Lower leg skin (tissue), 4 donors: ENCODE measurements around the gene LMBR1. TPM values are rescaled to one million over a fixed set of nuclear protein-coding genes. Genes with fewer than 3 reads are reported as not detected.
"Not testable (repeated sequence)": the region's sequence is repeated elsewhere in the genome, so short reads cannot be mapped to it uniquely, and the experiment has no call there.

ENCODE experiments used
- DNase-seq, 2 donors: peaks; one replicate each; pipeline ENCODE4 v3.0.0-alpha.2; 2019; ENCODE audit warnings: low spot score in 2 of 2
- H3K4me3 ChIP-seq: fragments of 200-600 bp; sonication (generic); 2 replicates; pipeline ENCODE4 v1.5.1; 2017; ENCODE audit warnings: mild to moderate bottlenecking, low read depth; ENCODE audit not compliant: poor library complexity, severe bottlenecking
- POLR2A ChIP-seq, 2 donors: fragments of 450-650 bp; IDR thresholded peaks; one replicate each; pipeline ENCODE4 v1.6.1; 2016 to 2017; ENCODE audit warnings: antibody characterized with exemption in 2 of 2, mild to moderate bottlenecking in 1 of 2, moderate library complexity in 1 of 2
- WGBS, 2 donors: methylation state at CpG; one replicate each; pipeline ENCODE4 v1.1.5; 2018; 5-methylcytosine and 5-hydroxymethylcytosine counted together
- intact Hi-C: fragments of 100-400 bp; cut with DNase I; formaldehyde crosslinking; loops from one replicate; pipeline ENCODE4 v1.15.0; 2023; ENCODE audit warnings: low total_unique reads
- total RNA-seq, 4 donors: library from RNA; depleted of rRNA; stranded (reverse); fragments of >200 nt; gene quantifications; one replicate each; pipeline ENCODE4 v1.1.0, GENCODE V29; 2016
- TF ChIP-seq, protein P1 (sequence below), 3 donors: fragments of 450-650 bp; IDR thresholded peaks; one replicate each; pipeline ENCODE4 v1.5.1; 2016; ENCODE audit warnings: antibody characterized with exemption in 3 of 3, mild to moderate bottlenecking in 3 of 3, moderate library complexity in 2 of 3

LMBR1 gene
- total RNA-seq, 4 donors from 2014 or later = 44.1 to 67.0 (median 55.9) TPM

DNA sequence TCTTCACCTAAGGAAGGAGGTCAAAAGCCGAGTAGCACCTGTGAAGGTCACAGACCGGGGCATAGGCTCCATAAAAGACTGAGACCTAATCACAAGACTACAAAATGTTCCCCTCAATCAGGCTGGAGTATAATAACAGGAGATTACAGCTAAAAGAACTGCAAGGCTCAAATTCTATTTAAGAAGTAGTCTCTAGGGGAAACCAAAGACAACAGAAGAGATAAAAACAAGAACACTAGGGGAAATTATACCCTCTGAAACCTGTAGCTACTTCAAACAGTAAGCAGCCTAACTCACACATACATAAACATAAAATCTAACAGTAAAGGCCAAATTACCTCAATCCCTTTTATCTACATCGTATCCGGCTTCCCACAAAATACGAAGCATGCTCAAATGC, 38.3 kb downstream of the LMBR1 start:
- TF ChIP-seq, protein P1, sequence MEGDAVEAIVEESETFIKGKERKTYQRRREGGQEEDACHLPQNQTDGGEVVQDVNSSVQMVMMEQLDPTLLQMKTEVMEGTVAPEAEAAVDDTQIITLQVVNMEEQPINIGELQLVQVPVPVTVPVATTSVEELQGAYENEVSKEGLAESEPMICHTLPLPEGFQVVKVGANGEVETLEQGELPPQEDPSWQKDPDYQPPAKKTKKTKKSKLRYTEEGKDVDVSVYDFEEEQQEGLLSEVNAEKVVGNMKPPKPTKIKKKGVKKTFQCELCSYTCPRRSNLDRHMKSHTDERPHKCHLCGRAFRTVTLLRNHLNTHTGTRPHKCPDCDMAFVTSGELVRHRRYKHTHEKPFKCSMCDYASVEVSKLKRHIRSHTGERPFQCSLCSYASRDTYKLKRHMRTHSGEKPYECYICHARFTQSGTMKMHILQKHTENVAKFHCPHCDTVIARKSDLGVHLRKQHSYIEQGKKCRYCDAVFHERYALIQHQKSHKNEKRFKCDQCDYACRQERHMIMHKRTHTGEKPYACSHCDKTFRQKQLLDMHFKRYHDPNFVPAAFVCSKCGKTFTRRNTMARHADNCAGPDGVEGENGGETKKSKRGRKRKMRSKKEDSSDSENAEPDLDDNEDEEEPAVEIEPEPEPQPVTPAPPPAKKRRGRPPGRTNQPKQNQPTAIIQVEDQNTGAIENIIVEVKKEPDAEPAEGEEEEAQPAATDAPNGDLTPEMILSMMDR (IDR thresholded peaks at IDR 0.05) = no peak
- no peak for TF ChIP-seq POLR2A (IDR thresholded peaks at IDR 0.05)
- intact Hi-C loops = no loop called here

DNA sequence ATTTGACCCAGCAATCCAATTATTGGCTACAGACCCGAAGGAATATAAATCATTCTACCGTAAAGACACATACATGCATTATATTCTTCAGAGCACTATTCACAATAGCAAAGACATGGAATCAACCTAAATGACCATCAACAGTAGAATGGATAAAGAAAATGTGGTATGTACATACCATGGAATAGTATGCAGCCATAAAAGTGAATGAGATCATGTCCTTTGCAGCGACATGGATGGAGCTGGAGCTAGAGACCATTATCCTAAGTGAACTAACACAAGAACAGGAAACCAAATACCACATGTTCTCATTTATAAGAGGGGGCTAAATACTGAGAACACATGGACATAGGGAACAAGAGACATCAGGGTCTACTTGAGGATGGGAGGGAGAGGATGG, 44.0 kb downstream of the LMBR1 start:
- intact Hi-C loops = no loop called here
- no peak overlapping the region for H3K4me3 ChIP-seq
- DNase-seq = no peak
- TF ChIP-seq, protein P1 (IDR thresholded peaks at IDR 0.05) = no peak
- no peak for TF ChIP-seq POLR2A (IDR thresholded peaks at IDR 0.05)
- 95 to 97% methylated on average over 3 of the region's 3 CpGs for WGBS, 2 donors

More for the DNA sequence above, 38.3 kb downstream of the LMBR1 start:
- WGBS, 2 donors = 97% methylated on average over 5 of the region's 5 CpGs
- no peak for DNase-seq
- H3K4me3 ChIP-seq = no peak overlapping the region

DNA sequence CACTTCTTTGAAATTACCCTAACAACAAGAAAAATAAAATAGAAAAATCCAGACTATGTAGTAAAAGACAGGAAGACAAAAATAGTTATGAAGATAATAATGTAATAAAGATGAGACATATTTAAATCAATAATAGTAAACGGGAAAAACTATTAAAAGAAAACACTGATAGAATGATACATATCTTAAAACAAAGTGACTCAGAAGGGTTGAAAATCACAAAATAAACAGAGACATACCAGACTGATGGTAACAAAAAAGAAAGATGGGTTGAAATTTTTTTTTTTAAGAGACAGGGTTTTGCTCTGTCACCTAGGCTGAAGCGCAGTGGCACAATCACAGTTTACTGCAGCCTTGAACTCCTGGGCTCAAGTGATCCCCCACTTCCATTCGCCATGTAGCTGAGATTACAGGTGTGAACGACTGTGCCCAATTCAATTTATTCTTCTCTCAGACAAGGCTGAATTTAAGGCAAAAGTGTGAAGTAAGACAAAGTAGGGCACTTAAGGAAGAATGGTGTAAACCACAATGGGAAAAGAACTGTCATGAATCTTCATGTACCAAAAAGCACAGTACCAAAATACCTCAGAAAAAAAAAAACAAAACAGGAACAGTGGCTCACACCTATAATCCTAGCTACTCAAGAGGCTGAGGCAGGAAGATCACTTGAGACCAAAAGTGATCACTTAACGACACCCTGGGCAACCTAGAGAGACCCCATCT, 47.4 kb downstream of the LMBR1 start:
- WGBS, 2 donors = 90 to 92% methylated on average over 5 of the region's 5 CpGs
- no peak overlapping the region for H3K4me3 ChIP-seq
- TF ChIP-seq, protein P1 (IDR thresholded peaks at IDR 0.05) = no peak
- no peak for TF ChIP-seq POLR2A (IDR thresholded peaks at IDR 0.05)
- no peak for DNase-seq
- intact Hi-C loops = no loop called here

DNA sequence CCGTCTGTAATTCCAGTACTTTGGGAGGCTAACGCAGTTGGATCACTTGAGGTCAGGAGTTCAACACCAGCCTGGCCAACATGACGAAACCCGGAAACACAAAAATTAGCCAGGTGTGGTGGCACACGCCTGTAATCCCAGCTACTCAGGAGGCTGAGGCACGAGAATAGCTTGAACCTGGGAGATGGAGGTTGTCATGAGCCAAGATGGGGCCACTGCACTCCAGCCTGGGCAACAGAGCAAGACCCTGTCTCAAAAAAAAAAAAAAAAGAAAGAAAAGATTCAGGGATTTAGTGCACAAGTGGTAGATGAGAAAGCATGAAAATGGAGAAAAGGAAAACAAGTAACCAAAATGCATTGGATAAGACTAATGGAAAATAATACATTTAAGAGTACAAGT, 49.4 kb downstream of the LMBR1 start:
- intact Hi-C loops, H3K4me3 ChIP-seq, DNase-seq: not testable (repeated sequence)
- WGBS, 2 donors = 79 to 94% methylated on average over 6 of the region's 6 CpGs

DNA sequence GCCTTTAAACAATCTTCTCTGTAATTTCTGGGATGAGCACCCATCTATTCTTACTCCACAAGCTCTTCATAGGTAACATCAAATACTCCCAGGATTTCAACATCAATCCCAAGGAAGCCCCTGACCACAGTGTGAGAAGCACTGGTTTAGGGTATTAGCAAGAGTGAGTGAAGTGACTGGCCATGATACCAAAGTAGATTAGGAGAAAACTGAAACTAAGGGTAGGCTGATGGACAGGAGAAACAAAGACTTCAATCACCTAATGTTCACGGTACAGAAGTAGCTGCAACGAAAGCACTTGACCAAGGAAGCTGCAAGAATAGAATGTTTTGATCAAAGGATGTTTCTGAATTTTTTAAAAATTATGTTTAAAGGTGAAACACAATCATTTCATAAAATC, 49.8 kb downstream of the LMBR1 start:
- TF ChIP-seq POLR2A (IDR thresholded peaks at IDR 0.05) = no peak
- TF ChIP-seq, protein P1 (IDR thresholded peaks at IDR 0.05) = no peak
- DNase-seq = no peak
- H3K4me3 ChIP-seq = no peak overlapping the region
- 89 to 94% methylated on average over 2 of the region's 2 CpGs for WGBS, 2 donors
- intact Hi-C loops = no loop called here

DNA sequence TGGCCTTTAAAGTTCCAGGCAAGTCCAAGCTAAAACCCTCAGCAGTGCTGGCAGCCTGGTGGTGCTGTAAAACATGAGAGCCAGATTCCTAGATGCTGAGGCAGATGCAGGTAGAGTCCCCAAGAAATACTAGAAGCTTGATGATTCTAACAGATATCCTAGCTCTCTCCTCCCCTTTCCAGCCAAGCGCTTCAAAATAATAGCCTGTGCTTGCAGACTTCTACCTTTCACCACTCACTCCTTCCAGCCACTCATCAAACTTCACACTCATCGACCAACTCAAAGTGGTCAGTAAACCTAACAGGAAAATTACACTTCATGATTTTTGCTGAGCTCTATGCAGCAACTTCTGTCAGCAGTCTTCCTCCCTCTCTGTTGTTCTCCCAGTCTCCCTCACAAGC, 50.2 kb downstream of the LMBR1 start:
- no peak overlapping the region for H3K4me3 ChIP-seq
- TF ChIP-seq POLR2A (IDR thresholded peaks at IDR 0.05) = no peak
- TF ChIP-seq, protein P1 (IDR thresholded peaks at IDR 0.05) = no peak
- intact Hi-C loops = no loop called here
- DNase-seq = no peak
- 84 to 87% methylated on average over 2 of the region's 2 CpGs for WGBS, 2 donors
